ENCODE measurements around the gene ANGPTL2. TPM values are rescaled to one million over a fixed set of nuclear protein-coding genes. Genes with fewer than 3 reads are reported as not detected.
A peak's percentile ranks its signal among the peaks of the same experiment; 100 is the strongest.

ANGPTL2 gene
- total and polyA plus RNA-seq, 7 donors = 8.9 to 208 (median 15.0) TPM

GRCh38 chr9:127077644-127077946 lies 44.8 kb downstream of the ANGPTL2 start:
- Histone ChIP-seq H3K4me1 (peaks cover 10% of the 10 kb centered on the region), H3K9me3 (no peaks in the 10 kb centered on the region), H3K4me3 (no peak overlapping the region), H3K36me3 (ENCODE audit: insufficient read depth in 1 of 2, low read depth in 1 of 2) (no peaks in the 10 kb centered on the region), H3K27me3 (ENCODE audit: insufficient read depth in 3 of 3, low read length in 2 of 3) (no peaks in the 10 kb centered on the region), H3K27ac (no peak overlapping the region)
- ATAC-seq (no peak), DNase-seq (no peak)
- 66 to 69% (median 68%) methylated on average over 2 of the region's 2 CpGs for WGBS, 3 donors
- TF ChIP-seq CTCF (IDR thresholded peaks at IDR 0.05) = no peak
- intact Hi-C loops (cut with DNase I) = no loop called here

GRCh38 chr9:127076860-127077643 lies 45.4 kb downstream of the ANGPTL2 start:
- TF ChIP-seq CTCF (IDR thresholded peaks at IDR 0.05) = no peak
- H3K36me3 ChIP-seq (ENCODE audit: insufficient read depth in 1 of 2, low read depth in 1 of 2) = no peaks in the 10 kb centered on the region
- H3K9me3 ChIP-seq = no peaks in the 10 kb centered on the region
- no peak for ATAC-seq
- intact Hi-C loops (cut with DNase I) = no loop called here
- peaks cover 10% of the 10 kb centered on the region for H3K4me1 ChIP-seq
- H3K4me3 ChIP-seq = no peak overlapping the region
- DNase-seq = no peak
- 73 to 78% (median 76%) methylated on average over 5 of the region's 5 CpGs for WGBS, 3 donors
- no peak overlapping the region for H3K27ac ChIP-seq
- H3K27me3 ChIP-seq (ENCODE audit: insufficient read depth in 3 of 3, low read length in 2 of 3) = no peaks in the 10 kb centered on the region

GRCh38 chr9:127075624-127076372 lies 46.6 kb downstream of the ANGPTL2 start:
- no peak overlapping the region for H3K27ac ChIP-seq
- no peak overlapping the region for H3K4me3 ChIP-seq
- no peak for ATAC-seq
- WGBS, 3 donors = 54 to 64% (median 61%) methylated on average over 2 of the region's 2 CpGs
- H3K4me1 ChIP-seq = peaks cover 10% of the 10 kb centered on the region
- no peak for TF ChIP-seq CTCF (IDR thresholded peaks at IDR 0.05)
- no peaks in the 10 kb centered on the region for H3K27me3 ChIP-seq (ENCODE audit: insufficient read depth in 3 of 3, low read length in 2 of 3)
- H3K9me3 ChIP-seq = peaks cover 5% of the 10 kb centered on the region
- intact Hi-C loops (cut with DNase I) = no loop called here
- no peaks in the 10 kb centered on the region for H3K36me3 ChIP-seq (ENCODE audit: insufficient read depth in 1 of 2, low read depth in 1 of 2)
- no peak for DNase-seq

- no peak for TF ChIP-seq CTCF (IDR thresholded peaks at IDR 0.05)
- DNase-seq = no peak
Measured at GRCh38 chr9:127074561-127075548, 47.6 kb downstream of the ANGPTL2 start.

More at GRCh38 chr9:127074561-127075548, 47.6 kb downstream of the ANGPTL2 start:
- Histone ChIP-seq H3K9me3 (peaks cover 5% of the 10 kb centered on the region), H3K4me1 (peaks cover 10% of the 10 kb centered on the region), H3K27ac (no peak overlapping the region), H3K4me3 (no peak overlapping the region), H3K27me3 (ENCODE audit: insufficient read depth in 3 of 3, low read length in 2 of 3) (no peaks in the 10 kb centered on the region), H3K36me3 (ENCODE audit: insufficient read depth in 1 of 2, low read depth in 1 of 2) (peaks cover 0 to 4% of the 10 kb centered on the region in 2 donors)
- peak; percentile 84 to 97 (median 93) for ATAC-seq
- intact Hi-C loops (cut with DNase I) = no loop called here
- WGBS, 3 donors = 37 to 42% (median 38%) methylated on average over 4 of the region's 4 CpGs

Measured in psoas muscle (tissue), 8 donors.